C4-2B (cell line): ENCODE measurements around the gene DNAJC22.

Source experiments
- H3K27ac ChIP-seq: fragments of 450-650 bp; 2 replicates; pipeline ENCODE4 v1.5.1; 2017
- ZFX ChIP-seq: fragments of 450-650 bp; IDR thresholded peaks from 2 replicates; pipeline ENCODE4 v1.6.1; 2017
- TF ChIP-seq, protein P1 (sequence below): fragments of 450-650 bp; conservative IDR thresholded peaks from 2 replicates; pipeline ENCODE4 v1.5.1; 2017; ENCODE audit warnings: mild to moderate bottlenecking

The DNAJC22 gene

DNA sequence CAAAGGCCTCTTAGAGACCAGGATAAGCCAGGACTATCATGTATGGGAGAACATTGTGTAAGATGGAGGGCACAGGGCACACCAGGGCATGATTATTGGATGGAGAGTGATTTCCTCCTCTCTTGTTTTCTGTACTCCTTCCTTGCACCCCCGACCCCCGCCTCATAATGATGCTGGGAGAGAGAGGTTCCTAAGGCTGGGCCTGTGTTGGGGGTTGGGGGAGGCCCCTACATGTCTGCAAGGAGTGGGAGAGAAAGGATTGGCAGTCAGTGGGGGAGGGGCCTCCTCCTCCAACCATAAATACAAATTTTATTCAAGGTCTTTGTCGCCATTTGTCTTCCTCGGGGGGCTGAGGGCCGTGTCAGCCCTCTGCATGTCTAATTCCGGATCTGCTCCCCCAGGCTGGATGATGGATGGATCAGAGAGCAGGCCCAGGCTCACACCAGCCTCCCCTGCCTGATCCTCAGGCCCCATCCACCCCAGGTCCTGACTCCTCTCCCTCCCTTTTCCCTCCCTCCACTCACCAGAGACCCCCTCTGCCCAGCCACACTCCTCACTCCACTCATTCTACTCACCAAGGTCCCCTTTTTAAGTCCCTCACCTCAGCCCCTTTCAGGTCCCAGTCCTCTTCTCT is 7.7 kb upstream of the DNAJC22 start:
- no peak overlapping the region for H3K27ac ChIP-seq
- TF ChIP-seq, protein P1, sequence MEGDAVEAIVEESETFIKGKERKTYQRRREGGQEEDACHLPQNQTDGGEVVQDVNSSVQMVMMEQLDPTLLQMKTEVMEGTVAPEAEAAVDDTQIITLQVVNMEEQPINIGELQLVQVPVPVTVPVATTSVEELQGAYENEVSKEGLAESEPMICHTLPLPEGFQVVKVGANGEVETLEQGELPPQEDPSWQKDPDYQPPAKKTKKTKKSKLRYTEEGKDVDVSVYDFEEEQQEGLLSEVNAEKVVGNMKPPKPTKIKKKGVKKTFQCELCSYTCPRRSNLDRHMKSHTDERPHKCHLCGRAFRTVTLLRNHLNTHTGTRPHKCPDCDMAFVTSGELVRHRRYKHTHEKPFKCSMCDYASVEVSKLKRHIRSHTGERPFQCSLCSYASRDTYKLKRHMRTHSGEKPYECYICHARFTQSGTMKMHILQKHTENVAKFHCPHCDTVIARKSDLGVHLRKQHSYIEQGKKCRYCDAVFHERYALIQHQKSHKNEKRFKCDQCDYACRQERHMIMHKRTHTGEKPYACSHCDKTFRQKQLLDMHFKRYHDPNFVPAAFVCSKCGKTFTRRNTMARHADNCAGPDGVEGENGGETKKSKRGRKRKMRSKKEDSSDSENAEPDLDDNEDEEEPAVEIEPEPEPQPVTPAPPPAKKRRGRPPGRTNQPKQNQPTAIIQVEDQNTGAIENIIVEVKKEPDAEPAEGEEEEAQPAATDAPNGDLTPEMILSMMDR = no peak
- TF ChIP-seq ZFX = no peak

DNA sequence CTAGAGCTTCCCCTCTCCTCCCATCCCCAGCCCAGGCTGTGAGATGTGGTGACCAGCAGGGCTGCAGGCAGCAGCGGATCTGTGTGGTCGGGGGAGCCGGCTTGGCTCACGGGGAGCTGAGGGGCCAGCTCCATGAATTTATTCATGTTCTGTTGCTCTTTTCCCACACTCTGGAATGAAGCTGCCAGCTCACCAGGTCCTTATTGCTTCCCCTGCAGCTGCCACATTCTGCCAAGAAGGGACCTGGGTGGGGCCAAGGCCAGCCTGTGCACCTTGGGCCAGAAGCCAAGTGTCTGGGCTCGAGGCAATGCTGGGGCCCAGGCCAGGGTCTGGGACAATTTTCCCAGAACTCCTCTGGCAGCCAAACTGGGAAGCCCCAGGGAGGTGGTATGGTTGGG is 7.2 kb upstream of the DNAJC22 start:
- no peak for TF ChIP-seq ZFX
- TF ChIP-seq, protein P1 = no peak
- H3K27ac ChIP-seq = no peak overlapping the region

DNA sequence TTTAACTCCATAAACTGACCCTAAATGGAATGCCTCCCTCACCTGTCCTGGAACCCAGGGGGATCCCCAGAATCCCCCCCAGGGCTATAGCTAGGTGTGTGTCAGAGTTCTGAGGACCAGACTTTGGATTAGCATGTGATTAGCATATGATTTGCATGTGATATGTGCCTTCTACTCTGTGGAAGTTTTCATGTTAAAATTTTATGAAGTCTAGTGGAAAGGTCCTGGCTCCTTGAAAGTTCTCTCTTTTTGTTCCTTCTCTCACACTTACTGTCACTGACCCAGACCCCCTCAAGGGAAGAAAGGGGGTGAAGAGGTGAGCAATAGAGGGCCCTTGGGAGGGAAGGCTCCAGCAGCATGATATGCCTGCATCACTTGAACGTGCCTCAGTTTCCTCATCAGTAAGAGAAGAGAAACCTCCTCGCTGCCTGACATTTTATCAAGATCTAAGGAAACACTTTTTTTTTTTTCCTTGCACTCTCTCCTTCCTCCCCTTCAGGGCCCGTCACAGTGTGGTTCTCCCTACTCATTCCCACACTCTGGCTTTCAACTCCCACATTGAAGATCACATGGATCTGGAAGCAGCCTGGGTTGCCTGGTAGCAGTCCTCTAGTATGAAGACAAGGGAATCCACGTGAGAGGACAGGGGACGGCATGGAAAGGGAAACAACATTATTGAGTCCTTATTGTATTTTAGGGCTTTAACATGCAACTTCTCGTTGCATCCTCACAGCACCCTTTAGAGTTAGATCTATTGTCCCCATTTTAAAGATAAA is 6.4 kb upstream of the DNAJC22 start:
- TF ChIP-seq, protein P1 = no peak
- no peak overlapping the region for H3K27ac ChIP-seq

DNA sequence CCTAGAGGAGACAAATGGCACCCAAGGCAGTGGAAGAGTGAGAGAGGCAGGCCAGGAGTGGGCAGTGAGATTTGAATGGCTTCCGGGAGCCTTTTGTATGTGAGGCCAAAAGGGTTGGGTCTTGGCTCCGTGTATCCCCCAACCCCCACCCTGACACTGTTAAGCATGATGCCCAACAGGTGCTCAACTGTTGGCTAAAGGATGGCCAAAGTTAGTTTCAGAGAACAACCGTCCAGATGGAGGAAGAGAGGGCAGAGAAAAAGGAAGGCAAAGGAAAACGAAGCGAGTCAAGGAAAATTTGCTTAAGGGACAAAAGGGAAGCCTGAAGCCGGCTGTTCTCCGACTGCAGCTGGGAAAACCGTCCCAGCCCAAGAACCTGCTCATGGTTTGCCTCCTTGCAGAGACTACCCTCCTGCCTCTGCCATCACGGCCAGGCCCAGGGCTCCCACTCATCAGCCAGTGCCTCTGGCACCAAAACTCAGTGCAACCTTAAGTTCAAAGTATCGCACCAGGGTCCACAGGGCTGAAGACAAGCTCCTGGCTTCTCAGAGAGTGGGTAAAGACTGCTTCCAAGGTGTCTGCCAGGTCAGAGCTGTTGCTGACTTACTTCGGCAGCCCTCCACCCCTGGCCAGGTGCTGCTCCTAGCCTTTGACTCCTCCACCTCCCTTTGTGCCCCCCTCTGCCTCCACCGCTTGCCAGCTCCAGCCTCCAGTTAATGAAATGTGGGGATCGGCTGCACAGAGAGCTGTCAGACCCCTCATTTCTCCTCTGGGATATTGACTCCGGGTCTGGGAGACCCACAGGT is 5.5 kb upstream of the DNAJC22 start:
- TF ChIP-seq ZFX = no peak
- TF ChIP-seq, protein P1 = no peak
- H3K27ac ChIP-seq = no peak overlapping the region

DNA sequence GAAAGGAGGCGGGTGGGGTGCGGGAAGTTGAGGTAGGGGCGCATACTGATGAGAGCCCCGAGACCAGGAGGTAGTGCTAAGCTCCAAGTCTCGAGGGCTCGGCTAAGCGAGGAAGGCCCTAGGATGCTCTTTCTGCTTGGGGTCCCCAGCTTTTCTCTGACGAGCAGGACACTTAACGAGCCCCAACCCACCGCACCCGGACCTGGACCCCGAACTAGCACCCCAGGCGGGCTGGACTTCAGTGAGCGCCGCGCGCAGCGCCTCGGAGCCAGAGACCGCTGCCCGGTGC is 5.0 kb upstream of the DNAJC22 start:
- H3K27ac ChIP-seq = no peak overlapping the region
- TF ChIP-seq ZFX = no peak
- TF ChIP-seq, protein P1 = no peak

DNA sequence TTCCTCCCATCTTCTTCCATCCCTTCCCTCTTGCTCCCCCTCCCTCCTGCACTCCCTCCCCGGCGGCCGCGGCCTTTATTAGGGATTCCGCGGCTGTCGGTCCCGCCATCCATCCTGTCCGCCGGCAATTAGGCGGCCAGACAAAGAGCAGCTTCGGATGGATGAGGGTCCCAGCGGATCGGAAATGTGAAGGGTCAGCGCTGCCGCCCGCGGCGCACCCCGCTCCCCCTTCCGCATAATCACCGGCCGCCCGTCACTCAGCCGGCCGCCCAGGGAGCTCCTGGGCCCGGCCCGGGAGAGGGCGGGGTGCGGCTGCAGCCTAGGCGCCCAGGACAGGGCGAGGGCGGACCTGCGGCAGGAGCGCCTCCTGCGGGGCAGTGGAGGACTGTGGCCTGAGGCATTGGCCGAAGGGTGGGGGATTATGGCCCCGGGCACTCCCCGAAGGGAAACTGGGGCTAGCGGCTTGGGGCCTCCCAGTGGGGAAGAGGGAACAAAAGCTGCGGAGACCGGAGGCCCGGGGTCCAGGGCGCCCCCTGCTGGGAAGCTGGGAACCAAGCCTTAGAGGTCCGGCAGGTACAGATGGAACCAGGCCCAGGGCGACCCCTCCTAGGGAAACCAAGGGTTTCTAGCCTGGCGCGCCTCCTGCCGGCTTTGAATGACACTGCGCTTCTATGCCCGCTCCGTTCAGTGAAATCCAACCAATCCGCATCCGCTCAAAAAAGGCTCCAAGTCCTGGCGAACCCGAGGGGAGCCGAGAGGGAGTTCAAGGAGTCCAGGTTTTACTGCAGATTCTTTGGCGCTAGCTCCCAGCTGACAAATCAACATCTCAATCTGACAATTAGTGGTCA is 4.4 kb upstream of the DNAJC22 start:
- TF ChIP-seq, protein P1 = peak; percentile 88
- TF ChIP-seq ZFX = no peak
- H3K27ac ChIP-seq = no peak overlapping the region
